ENCODE measurements around the gene ALG14. TPM values are rescaled to one million over a fixed set of nuclear protein-coding genes. Genes with fewer than 3 reads are reported as not detected.

ALG14 gene
- total RNA-seq, 1 donor from 2014 or later = 10.5 TPM

- Mint-ChIP-seq H3K4me3 (ENCODE audit: low read depth) (no peak overlapping the region), H3K4me1 (ENCODE audit: low read depth) (peaks cover 8% of the 10 kb centered on the region), H3K27me3 (no peaks in the 10 kb centered on the region), H3K27ac (no peak overlapping the region), H3K9me3 (ENCODE audit: low read depth) (no peaks in the 10 kb centered on the region), H3K36me3 (ENCODE audit: insufficient read depth) (peaks cover 1% of the 10 kb centered on the region)
- no peak for DNase-seq (ENCODE audit: low spot score, unreplicated experiment)
- TF ChIP-seq CTCF (IDR thresholded peaks at IDR 0.05; ENCODE audit: unreplicated experiment) = no peak
Measured at GRCh38 chr1:94971491-94971924, 101.2 kb downstream of the ALG14 start.

GRCh38 chr1:94970783-94971182, 102.0 kb downstream of the ALG14 start:
- no peak overlapping the region for H3K27ac Mint-ChIP-seq
- no peaks in the 10 kb centered on the region for H3K9me3 Mint-ChIP-seq (ENCODE audit: low read depth)
- no peak overlapping the region for H3K4me3 Mint-ChIP-seq (ENCODE audit: low read depth)
- H3K4me1 Mint-ChIP-seq (ENCODE audit: low read depth) = peaks cover 8% of the 10 kb centered on the region
- no peak for TF ChIP-seq CTCF (IDR thresholded peaks at IDR 0.05; ENCODE audit: unreplicated experiment)
- no peaks in the 10 kb centered on the region for H3K27me3 Mint-ChIP-seq
- no peaks in the 10 kb centered on the region for H3K36me3 Mint-ChIP-seq (ENCODE audit: insufficient read depth)
- no peak for DNase-seq (ENCODE audit: low spot score, unreplicated experiment)

- Mint-ChIP-seq H3K4me3 (ENCODE audit: low read depth) (no peak overlapping the region), H3K27ac (no peak overlapping the region), H3K27me3 (no peaks in the 10 kb centered on the region), H3K9me3 (ENCODE audit: low read depth) (no peaks in the 10 kb centered on the region), H3K36me3 (ENCODE audit: insufficient read depth) (no peaks in the 10 kb centered on the region), H3K4me1 (ENCODE audit: low read depth) (peaks cover 8% of the 10 kb centered on the region)
- no peak for TF ChIP-seq CTCF (IDR thresholded peaks at IDR 0.05; ENCODE audit: unreplicated experiment)
- DNase-seq (ENCODE audit: low spot score, unreplicated experiment) = no peak
Measured at GRCh38 chr1:94969137-94969536, 103.6 kb downstream of the ALG14 start.

GRCh38 chr1:94966033-94966432, 106.7 kb downstream of the ALG14 start:
- H3K4me3 Mint-ChIP-seq (ENCODE audit: low read depth) = no peak overlapping the region
- DNase-seq (ENCODE audit: low spot score, unreplicated experiment) = no peak
- no peak overlapping the region for H3K27ac Mint-ChIP-seq
- peaks cover 12% of the 10 kb centered on the region for H3K4me1 Mint-ChIP-seq (ENCODE audit: low read depth)
- no peaks in the 10 kb centered on the region for H3K27me3 Mint-ChIP-seq
- no peaks in the 10 kb centered on the region for H3K9me3 Mint-ChIP-seq (ENCODE audit: low read depth)
- TF ChIP-seq CTCF (IDR thresholded peaks at IDR 0.05; ENCODE audit: unreplicated experiment) = no peak
- H3K36me3 Mint-ChIP-seq (ENCODE audit: insufficient read depth) = no peaks in the 10 kb centered on the region

GRCh38 chr1:94963864-94964263, 108.9 kb downstream of the ALG14 start:
- peaks cover 8% of the 10 kb centered on the region for H3K4me1 Mint-ChIP-seq (ENCODE audit: low read depth)
- H3K36me3 Mint-ChIP-seq (ENCODE audit: insufficient read depth) = no peaks in the 10 kb centered on the region
- no peaks in the 10 kb centered on the region for H3K9me3 Mint-ChIP-seq (ENCODE audit: low read depth)
- no peaks in the 10 kb centered on the region for H3K27me3 Mint-ChIP-seq
- H3K27ac Mint-ChIP-seq = no peak overlapping the region
- no peak overlapping the region for H3K4me3 Mint-ChIP-seq (ENCODE audit: low read depth)
- TF ChIP-seq CTCF (IDR thresholded peaks at IDR 0.05; ENCODE audit: unreplicated experiment) = no peak
- no peak for DNase-seq (ENCODE audit: low spot score, unreplicated experiment)
